PC-3 (cell line): ENCODE data around the gene MLEC. TPM values are rescaled to one million over a fixed set of nuclear protein-coding genes. Genes with fewer than 3 reads are reported as not detected.

Source experiments
- ATAC-seq: fragments of 200-7000 bp; cut with Tn5 transposase; 2 replicates; pipeline ENCODE4 v1.9.1; 2020; ENCODE audit warnings: mild to moderate bottlenecking, moderate library complexity
- BruUV-seq: library from RNA; stranded (reverse); fragments of 400-500 nt; replicated peaks from 2 replicates; lab custom pipeline; 2021; lab: Mats Ljungman, UMichigan
- CTCF ChIA-PET: fragments of 300-600 bp; sonication (Branson Sonifier 250); formaldehyde crosslinking; loops from one replicate; lab custom pipeline; 2022; ENCODE audit warnings: antibody characterized with exemption; lab: Charles Lee
- POLR2A ChIA-PET: fragments of 300-600 bp; sonication (Branson Sonifier 250); formaldehyde crosslinking; loops from one replicate; lab custom pipeline; 2022; ENCODE audit warnings: antibody characterized with exemption; ENCODE audit not compliant: unreplicated experiment; lab: Charles Lee
- DNase-seq: peaks from one replicate; pipeline ENCODE4 v3.0.0-alpha.2; 2015
- H2AFZ ChIP-seq: fragments of 300-600 bp; sonication (generic); 2 replicates; pipeline ENCODE4 v1.6.0; 2016; ENCODE audit warnings: antibody characterized with exemption, low read length
- H3F3A ChIP-seq: fragments of 300-600 bp; sonication (generic); one replicate; pipeline ENCODE4 v1.6.0; 2017; ENCODE audit warnings: antibody characterized with exemption, low read length, control low read depth, mild to moderate bottlenecking; ENCODE audit not compliant: unreplicated experiment
- H3K27ac ChIP-seq: fragments of 300-600 bp; sonication (generic); 2 replicates; pipeline ENCODE4 v1.5.1; 2016; ENCODE audit warnings: mild to moderate bottlenecking, low read length
- H3K27me3 ChIP-seq: fragments of 300-600 bp; sonication (generic); 2 replicates; pipeline ENCODE4 v1.6.1; 2016; ENCODE audit warnings: low read length, mixed read lengths
- H3K36me3 ChIP-seq: fragments of 300-600 bp; sonication (generic); 2 replicates; pipeline ENCODE4 v1.6.1; 2016; ENCODE audit warnings: low read depth, mixed run types, low read length, mixed read lengths
- H3K4me1 ChIP-seq: fragments of 300-600 bp; sonication (generic); 2 replicates; pipeline ENCODE4 v1.5.1; 2016; ENCODE audit warnings: low read length; ENCODE audit not compliant: insufficient read depth
- H3K4me2 ChIP-seq: fragments of 300-600 bp; sonication (generic); 2 replicates; pipeline ENCODE4 v1.6.0; 2016; ENCODE audit warnings: low read length
- H3K4me3 ChIP-seq: fragments of 300-600 bp; sonication (generic); 2 replicates; pipeline ENCODE4 v1.5.1; 2016; ENCODE audit warnings: mild to moderate bottlenecking, low read length, mixed read lengths
- H3K79me2 ChIP-seq: fragments of 300-600 bp; sonication (generic); 2 replicates; pipeline ENCODE4 v1.6.1; 2017; ENCODE audit warnings: low read length, mixed read lengths
- H3K9ac ChIP-seq: fragments of 300-600 bp; sonication (generic); 2 replicates; pipeline ENCODE4 v1.6.0; 2016; ENCODE audit warnings: mild to moderate bottlenecking, low read length
- H3K9me2 ChIP-seq: fragments of 300-600 bp; sonication (generic); replicated peaks from 2 replicates; pipeline ENCODE4 v1.6.1; 2016; ENCODE audit warnings: mixed run types, low read length, mixed read lengths
- H3K9me3 ChIP-seq: fragments of 300-600 bp; sonication (generic); 2 replicates; pipeline ENCODE4 v1.6.1; 2016; ENCODE audit warnings: low read length, mixed read lengths
- H4K20me1 ChIP-seq: fragments of 300-600 bp; sonication (generic); 2 replicates; pipeline ENCODE4 v1.6.1; 2016; ENCODE audit warnings: low read length, mixed read lengths
- CTCF ChIP-seq: fragments of 300-600 bp; sonication (generic); conservative IDR thresholded peaks from 2 replicates; pipeline ENCODE4 v1.5.1; 2017; ENCODE audit warnings: antibody characterized with exemption, low read depth, mild to moderate bottlenecking, low read length
- EZH2 ChIP-seq: fragments of 300-600 bp; sonication (generic); IDR thresholded peaks from one replicate; pipeline ENCODE4 v1.6.1; 2017; ENCODE audit warnings: antibody characterized with exemption, mild to moderate bottlenecking, low read length; ENCODE audit not compliant: unreplicated experiment
- EZH2phosphoT487 ChIP-seq: fragments of 300-600 bp; sonication (generic); IDR thresholded peaks from 2 replicates; pipeline ENCODE4 v1.6.1; 2018; ENCODE audit warnings: mild to moderate bottlenecking, antibody characterized with exemption, low read length, borderline replicate concordance
- intact Hi-C: fragments of 100-400 bp; cut with micrococcal nuclease; formaldehyde crosslinking; loops from 2 replicates; pipeline ENCODE4 v1.9.0; 2023
- total RNA-seq: library from RNA; depleted of rRNA; stranded (reverse); fragments of >200 nt; gene quantifications from 2 replicates; pipeline ENCODE4 v1.2.3, GENCODE V29; 2014

MLEC gene
- total RNA-seq, 1 experiment from 2014 or later = 158 TPM

GRCh38 chr12:120687578-120688289 is 785 bp downstream of the MLEC start:
- POLR2A ChIA-PET = interaction anchor here (0.6 kb wide), 2 partner anchors 38 to 149 kb away, joined by 4 to 5 read pairs; no protein-coding TSS in a partner anchor
- peak; percentile 37 for DNase-seq
- Histone ChIP-seq H3K27ac (peak overlapping the region; percentile 93; the same call in 1 of the 2 replicates), H3K4me2 (peak overlapping the region; percentile 98), H2AFZ (peak overlapping the region; percentile 49), H3K79me2 (peaks cover 58% of the 10 kb centered on the region), H3K27me3 (no peaks in the 10 kb centered on the region), H3K4me3 (peak overlapping the region; percentile 96), H3K9me3 (no peaks in the 10 kb centered on the region), H3K4me1 (peaks cover 40% of the 10 kb centered on the region), H3K9ac (peak overlapping the region; percentile 95), H4K20me1 (peaks cover 45% of the 10 kb centered on the region), H3K9me2 (no peaks in the 10 kb centered on the region), H3K36me3 (peaks cover 3% of the 10 kb centered on the region; the same call in 1 of the 2 replicates), H3F3A (no peaks in the 10 kb centered on the region)
- intact Hi-C loops = loop anchor here (1.0 to 5.0 kb wide), 5 partner anchors 23 to 395 kb away; partner anchors contain the start of genes POP5, RNU4-1, RNU4-2 and UNC119B
- no peak for ATAC-seq
- BruUV-seq = no TSS peak
- TF ChIP-seq EZH2 = no peak
- CTCF ChIA-PET = no interaction called here

- Histone ChIP-seq H3K4me1 (peaks cover 40% of the 10 kb centered on the region), H3F3A (no peaks in the 10 kb centered on the region), H3K9me2 (no peaks in the 10 kb centered on the region), H2AFZ (no peak overlapping the region), H3K27me3 (no peaks in the 10 kb centered on the region), H3K9ac (peak overlapping the region; percentile 95), H3K36me3 (peaks cover 6% of the 10 kb centered on the region; the same call in 1 of the 2 replicates), H4K20me1 (peaks cover 49% of the 10 kb centered on the region), H3K4me2 (peak overlapping the region; percentile 98), H3K9me3 (no peaks in the 10 kb centered on the region), H3K79me2 (peaks cover 67% of the 10 kb centered on the region), H3K27ac (no peak overlapping the region), H3K4me3 (peak overlapping the region; percentile 96)
- CTCF ChIA-PET = no interaction called here
- DNase-seq (peak; percentile 47), ATAC-seq (no peak)
- POLR2A ChIA-PET = interaction anchor here (0.6 kb wide), 1 partner anchor 150 kb away, joined by 4 read pairs; no protein-coding TSS in a partner anchor
- intact Hi-C loops = loop anchor here (1.0 to 5.0 kb wide), 4 partner anchors 22 to 396 kb away; partner anchors contain the start of genes RNU4-1, RNU4-2 and UNC119B
- TF ChIP-seq CTCF (no peak), EZH2 (no peak), EZH2phosphoT487 (no peak)
- BruUV-seq = no TSS peak
Measured at GRCh38 chr12:120688527-120689071, 1.6 kb downstream of the MLEC start.

- Histone ChIP-seq H3K9me2 (no peaks in the 10 kb centered on the region), H3K79me2 (peaks cover 74% of the 10 kb centered on the region), H3K27ac (no peak overlapping the region), H3K9me3 (no peaks in the 10 kb centered on the region), H2AFZ (no peak overlapping the region), H3K4me1 (peaks cover 40% of the 10 kb centered on the region), H3K4me2 (peak overlapping the region; percentile 98), H4K20me1 (peaks cover 49% of the 10 kb centered on the region), H3K36me3 (peaks cover 15% of the 10 kb centered on the region), H3K27me3 (no peaks in the 10 kb centered on the region), H3K9ac (no peak overlapping the region), H3F3A (no peaks in the 10 kb centered on the region), H3K4me3 (peak overlapping the region; percentile 96)
- intact Hi-C loops = loop anchor here (2.0 to 5.0 kb wide), 3 partner anchors 21 to 397 kb away; partner anchors contain the start of genes RNU4-1, RNU4-2 and UNC119B
- DNase-seq (no peak), ATAC-seq (no peak)
- BruUV-seq = no TSS peak
- TF ChIP-seq EZH2 (no peak), EZH2phosphoT487 (no peak), CTCF (no peak)
- POLR2A ChIA-PET = no interaction called here
- CTCF ChIA-PET = no interaction called here
Measured at GRCh38 chr12:120689397-120690082, 2.6 kb downstream of the MLEC start.
